Left hindlimb (tissue), 1 donor: ENCODE measurements around the gene ENOX2.

ENCODE experiments used
- DNase-seq: peaks from one replicate; pipeline ENCODE4 v3.0.0-alpha.2; 2018

Gene ENOX2

GRCh38 chrX:130884627-130885026 is 18.4 kb downstream of the ENOX2 start:
- no peak for DNase-seq

- no peak for DNase-seq
Observed at GRCh38 chrX:130879869-130880268, 23.1 kb downstream of the ENOX2 start.

GRCh38 chrX:130878350-130879341 is 24.4 kb downstream of the ENOX2 start:
- DNase-seq = peak; percentile 34

- no peak for DNase-seq
Observed at GRCh38 chrX:130877892-130878341, 25.1 kb downstream of the ENOX2 start.

GRCh38 chrX:130876226-130876625 is 26.8 kb downstream of the ENOX2 start:
- DNase-seq = no peak

GRCh38 chrX:130874751-130875150 is 28.3 kb downstream of the ENOX2 start:
- DNase-seq = no peak

GRCh38 chrX:130869239-130869638 is 33.8 kb downstream of the ENOX2 start:
- no peak for DNase-seq

GRCh38 chrX:130861462-130861861 is 41.5 kb downstream of the ENOX2 start:
- no peak for DNase-seq

- no peak for DNase-seq
Observed at GRCh38 chrX:130857207-130857606, 45.8 kb downstream of the ENOX2 start.

- no peak for DNase-seq
Observed at GRCh38 chrX:130851569-130851968, 51.4 kb downstream of the ENOX2 start.

GRCh38 chrX:130848763-130849162 is 54.2 kb downstream of the ENOX2 start:
- DNase-seq = no peak

- DNase-seq = no peak
Observed at GRCh38 chrX:130846746-130847145, 56.3 kb downstream of the ENOX2 start.

GRCh38 chrX:130841776-130842175 is 61.2 kb downstream of the ENOX2 start:
- no peak for DNase-seq

- no peak for DNase-seq
Observed at GRCh38 chrX:130840345-130840744, 62.7 kb downstream of the ENOX2 start.

- no peak for DNase-seq
Observed at GRCh38 chrX:130836447-130836846, 66.6 kb downstream of the ENOX2 start.

- no peak for DNase-seq
Observed at GRCh38 chrX:130834830-130835229, 68.2 kb downstream of the ENOX2 start.

GRCh38 chrX:130834149-130834548 is 68.9 kb downstream of the ENOX2 start:
- DNase-seq = no peak

GRCh38 chrX:130831347-130831722 is 71.7 kb downstream of the ENOX2 start:
- no peak for DNase-seq

GRCh38 chrX:130830599-130831346 is 72.2 kb downstream of the ENOX2 start:
- no peak for DNase-seq

GRCh38 chrX:130829526-130830515 is 73.2 kb downstream of the ENOX2 start:
- DNase-seq = no peak

GRCh38 chrX:130828641-130829040 is 74.4 kb downstream of the ENOX2 start:
- no peak for DNase-seq

- DNase-seq = no peak
Observed at GRCh38 chrX:130827648-130828047, 75.4 kb downstream of the ENOX2 start.

GRCh38 chrX:130826249-130826648 is 76.8 kb downstream of the ENOX2 start:
- DNase-seq = peak; percentile 30
